ENCODE results near the gene SLC25A43.

DNA sequence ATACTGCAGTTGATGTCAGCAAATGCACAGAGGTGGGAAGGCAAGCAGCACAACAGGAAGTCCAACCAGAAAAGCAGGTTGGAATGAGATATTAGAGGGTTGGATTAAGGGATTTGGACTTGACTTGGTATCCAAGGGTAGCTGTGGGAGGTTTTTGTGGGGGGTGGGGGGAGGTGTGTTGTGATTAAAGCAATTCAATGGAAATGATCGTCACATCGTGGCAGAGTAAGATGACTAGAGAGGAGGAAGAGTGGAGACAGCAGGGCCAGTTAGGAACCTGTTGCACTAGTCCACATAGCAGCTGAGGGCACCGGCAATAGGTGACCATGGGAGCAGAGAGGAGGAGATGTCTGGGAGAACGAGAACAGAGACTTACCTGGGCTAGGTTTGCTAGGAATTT is 2.4 kb downstream of the SLC25A43 start:
- no peak for TF ChIP-seq TAF1 (IDR thresholded peaks at IDR 0.05; ENCODE audit: borderline replicate concordance, insufficient read depth, low read length)
- no peak for TF ChIP-seq POLR2AphosphoS5 (IDR thresholded peaks at IDR 0.05; ENCODE audit: low read depth, low read length)
- no peak for TF ChIP-seq SIN3A (IDR thresholded peaks at IDR 0.05; ENCODE audit: borderline replicate concordance, insufficient read depth, low read length)
